NCI-H69 (cell line): Measurements from ENCODE around the gene BAX.
"Not testable (repeated sequence)": the region's sequence is repeated elsewhere in the genome, so short reads cannot be mapped to it uniquely, and the experiment has no call there.

Experiments used
- DNase-seq: peaks from one replicate; lab custom pipeline; 2025; lab: John Stamatoyannopoulos, UW

Gene BAX

DNA sequence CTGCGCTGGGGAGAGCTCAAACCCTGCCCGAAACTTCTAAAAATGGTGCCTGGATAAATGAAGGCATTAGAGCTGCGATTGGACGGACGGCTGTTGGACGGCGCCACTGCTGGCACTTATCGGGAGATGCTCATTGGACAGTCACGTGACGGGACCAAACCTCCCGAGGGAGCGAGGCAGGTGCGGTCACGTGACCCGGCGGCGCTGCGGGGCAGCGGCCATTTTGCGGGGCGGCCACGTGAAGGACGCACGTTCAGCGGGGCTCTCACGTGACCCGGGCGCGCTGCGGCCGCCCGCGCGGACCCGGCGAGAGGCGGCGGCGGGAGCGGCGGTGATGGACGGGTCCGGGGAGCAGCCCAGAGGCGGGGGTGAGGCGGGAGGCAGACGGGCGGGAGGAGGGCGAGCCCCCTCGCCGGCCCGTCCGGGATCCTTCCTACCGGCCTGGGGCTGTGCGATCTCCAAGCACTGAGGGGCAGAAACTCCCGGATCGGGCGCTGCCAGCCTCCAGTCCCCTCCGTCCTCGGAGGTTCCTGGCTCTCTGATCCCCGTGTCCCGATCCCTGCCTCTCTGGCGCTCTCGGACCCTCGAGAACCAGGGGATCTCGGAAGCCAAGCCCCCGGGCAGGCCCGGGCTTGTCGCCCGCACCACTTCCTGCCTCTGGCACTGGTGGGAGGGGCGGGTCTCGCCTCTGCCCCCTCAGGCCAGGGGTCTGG lies at the start of gene BAX:
BAX (plus strand) TSS at position 281 of the 713 bp plus-strand sequence; CDS start at position 335, 54 bp downstream.
- DNase-seq = peak; percentile 99

DNA sequence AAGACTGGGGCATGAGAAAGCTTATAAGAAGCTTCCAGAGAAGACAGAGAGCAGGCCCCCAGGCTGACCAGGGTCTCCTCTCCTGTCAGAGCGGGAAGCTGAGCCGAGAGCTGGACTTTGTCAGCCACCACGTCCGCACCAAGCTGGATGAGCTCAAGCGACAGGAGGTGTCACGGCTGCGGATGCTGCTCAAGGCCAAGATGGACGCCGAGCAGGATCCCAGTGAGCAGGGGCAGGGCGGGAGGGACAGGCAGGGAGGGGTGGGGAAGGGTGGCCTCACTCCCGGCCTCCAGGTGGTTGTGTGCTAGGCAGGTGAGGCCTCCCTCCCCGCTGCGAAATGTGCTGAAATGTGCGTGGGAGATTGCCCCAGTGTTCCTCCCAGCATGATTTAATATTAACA lies 49.0 kb upstream of the BAX start:
- DNase-seq = no peak

DNA sequence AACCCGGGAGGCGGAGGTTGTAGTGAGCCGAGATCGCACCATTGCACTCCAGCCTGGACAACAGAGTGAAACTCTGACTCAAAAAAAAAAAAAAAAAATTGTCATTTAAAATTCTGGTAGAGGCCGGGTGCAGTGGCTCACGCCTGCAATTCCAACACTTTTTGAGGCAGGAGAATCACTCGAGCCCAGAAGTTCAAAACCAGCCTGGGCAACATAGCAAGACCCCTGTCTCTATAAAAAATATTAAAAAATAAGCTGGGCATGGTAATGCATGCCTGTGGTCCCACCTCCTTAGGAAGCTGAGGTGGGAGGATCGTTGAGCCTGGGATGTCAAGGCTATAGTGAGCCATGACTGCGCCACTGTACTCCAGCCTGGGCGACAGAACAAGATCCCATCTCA lies 48.4 kb upstream of the BAX start:
- DNase-seq = no peak

DNA sequence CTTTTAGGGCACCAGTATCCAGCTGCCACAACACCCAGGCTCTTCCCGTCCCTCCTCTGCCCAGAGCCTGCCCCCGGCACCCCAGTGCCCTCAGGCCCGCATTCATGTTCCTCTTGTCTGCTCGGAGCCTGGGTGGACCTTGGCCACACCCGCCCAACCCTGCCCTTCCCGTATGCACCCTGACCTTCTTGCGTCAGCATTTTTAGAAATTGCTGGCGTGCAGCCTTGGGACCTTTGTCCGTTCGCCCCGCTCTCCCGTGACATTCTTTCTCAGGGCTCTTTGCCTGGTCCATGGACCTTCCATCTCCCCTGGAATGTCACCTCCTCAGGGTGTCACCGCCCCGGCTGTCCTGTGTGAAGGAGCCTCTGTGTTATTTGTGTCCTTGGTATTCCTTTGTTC lies 47.0 kb upstream of the BAX start:
- no peak for DNase-seq

DNA sequence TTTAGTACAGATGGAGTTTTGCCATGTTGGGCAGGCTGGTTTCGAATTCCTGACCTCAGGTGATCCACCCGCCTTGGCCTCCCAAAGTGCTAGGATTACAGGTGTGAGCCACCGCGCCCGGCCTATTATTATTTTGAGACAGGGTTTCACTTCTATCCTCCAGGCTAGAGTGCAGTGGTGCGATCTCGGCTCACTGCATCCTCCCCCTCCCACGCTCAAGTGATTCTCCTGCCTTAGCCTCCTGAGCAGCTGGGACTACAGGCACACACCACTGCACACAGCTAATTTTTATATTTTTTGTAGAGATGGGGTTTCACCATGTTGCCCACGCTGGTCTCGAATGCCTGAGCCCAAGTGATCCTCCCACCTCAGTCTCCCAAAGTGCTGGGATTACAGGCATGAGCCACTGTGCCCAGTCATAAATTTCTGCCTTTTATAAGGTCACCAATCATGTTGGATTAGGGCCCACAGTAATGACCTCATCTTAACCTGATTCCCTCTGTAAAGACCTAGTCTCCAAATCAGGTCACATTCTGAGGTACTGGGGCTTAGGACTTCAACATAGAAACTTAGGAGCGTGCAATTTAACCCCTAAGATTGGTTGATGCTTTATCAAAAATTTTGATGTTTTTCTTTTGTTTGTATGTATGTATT lies 45.1 kb upstream of the BAX start:
- DNase-seq = not testable (repeated sequence)

DNA sequence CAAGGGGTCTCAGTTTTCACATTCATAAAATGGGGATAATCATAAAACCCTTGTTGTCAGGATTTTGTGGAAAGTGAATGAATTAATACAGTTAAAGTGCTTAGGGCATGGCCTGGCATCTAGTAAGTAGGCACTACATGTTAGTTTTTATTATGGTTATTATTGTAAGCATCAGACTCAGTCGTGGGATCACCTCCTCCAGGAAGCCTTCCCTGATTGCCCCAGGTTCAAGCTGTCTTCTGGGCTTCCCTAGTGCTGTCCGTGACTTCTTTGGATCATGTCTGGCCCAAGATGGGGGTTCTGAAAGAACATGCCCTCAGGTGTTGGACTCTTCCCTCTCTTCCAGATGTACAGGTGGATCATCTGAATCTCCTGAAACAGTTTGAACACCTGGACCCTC lies 43.9 kb upstream of the BAX start:
- no peak for DNase-seq

DNA sequence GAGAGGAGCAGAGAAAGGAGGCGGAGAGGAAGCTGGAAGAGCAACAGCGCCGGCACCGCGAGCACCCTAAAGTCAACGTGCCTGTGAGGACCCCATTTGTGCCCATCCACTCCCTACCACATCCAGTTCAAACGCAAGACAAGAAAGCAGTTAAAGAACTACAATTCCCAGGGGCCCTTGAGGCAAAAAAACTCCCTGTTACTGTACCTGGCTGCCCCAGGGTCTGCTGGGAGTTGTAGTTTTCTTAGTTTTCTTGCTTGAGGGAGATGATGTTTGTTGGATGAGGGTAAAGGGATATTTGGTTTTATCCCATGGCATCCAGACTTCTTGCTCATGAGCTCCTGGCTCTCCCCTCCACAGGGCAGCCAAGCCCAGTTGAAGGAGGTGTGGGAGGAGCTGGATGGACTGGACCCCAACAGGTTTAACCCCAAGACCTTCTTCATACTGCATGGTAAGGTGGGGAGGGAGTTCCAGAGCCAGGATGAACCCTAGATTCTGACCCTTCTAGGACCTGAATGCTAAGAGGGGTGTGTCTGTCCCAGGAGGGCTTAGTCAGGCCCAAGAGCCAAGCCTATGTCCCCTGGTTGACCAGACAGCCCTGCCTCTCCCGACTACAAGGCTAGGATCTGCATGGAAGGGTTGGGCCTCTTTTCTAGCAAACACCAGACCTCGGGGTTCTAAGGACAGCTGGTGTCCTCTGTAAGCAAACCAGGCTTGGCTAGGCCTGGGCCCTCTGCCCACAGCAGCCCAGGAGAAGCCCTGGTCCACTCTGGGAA lies 41.4 kb upstream of the BAX start:
- no peak for DNase-seq

DNA sequence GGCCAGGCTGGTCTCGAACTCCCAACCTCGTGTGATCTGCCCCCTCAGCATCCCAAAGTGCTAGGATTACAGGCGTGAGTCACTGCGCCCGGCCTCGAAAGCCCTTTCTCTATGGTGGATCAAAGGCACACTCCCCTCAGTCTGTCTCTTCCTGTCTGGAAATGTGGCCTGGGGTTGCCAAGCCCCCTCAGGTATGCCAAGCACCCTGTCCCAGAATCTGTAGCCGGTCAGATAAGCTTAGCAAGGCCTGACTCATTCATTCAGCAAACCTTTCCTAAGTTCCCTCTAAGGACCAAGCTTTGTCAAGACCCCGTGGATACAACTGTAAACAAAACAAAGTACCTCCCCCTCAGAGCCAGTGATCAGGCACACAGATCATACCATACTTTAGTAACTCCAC lies 40.5 kb upstream of the BAX start:
- no peak for DNase-seq

DNA sequence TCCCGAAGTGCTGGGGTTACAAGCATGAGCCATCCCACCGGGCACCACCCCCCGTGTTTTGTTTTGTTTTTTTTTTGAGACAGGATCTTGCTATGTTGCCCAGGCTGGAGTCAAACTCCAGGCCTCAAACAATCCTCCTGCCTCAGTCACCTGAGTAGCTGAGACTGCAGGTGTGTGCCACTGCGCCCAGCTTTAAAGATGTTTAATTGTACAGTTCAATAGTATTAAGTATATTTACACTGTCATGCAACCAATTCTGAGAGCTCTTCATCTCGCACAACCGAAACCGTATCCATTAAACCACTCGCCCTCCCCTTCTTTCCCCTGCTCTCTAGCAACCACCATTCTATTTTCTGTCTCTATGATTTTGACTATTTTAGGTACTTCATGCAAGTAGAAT lies 38.9 kb upstream of the BAX start:
- DNase-seq = no peak

DNA sequence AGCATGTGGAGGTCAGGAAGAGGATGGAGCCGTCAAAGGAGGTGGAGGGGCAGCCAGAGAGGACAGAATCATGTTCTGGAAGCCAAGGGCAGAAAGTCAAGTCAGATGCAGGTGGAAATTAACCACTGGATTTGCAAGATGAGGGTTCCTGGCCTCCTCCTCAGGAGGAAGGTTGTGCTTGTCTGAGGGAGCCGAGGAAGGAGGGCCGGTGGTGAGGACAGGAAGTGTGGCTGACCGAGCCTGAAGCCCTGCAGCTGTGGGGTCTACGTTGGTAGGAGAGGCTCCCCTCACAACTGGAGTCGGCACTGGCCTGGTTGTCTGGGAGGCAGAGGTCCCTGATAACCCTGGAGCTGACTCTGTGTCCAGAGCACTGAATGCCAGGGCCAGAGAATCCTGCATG lies 36.6 kb upstream of the BAX start:
- no peak for DNase-seq

DNA sequence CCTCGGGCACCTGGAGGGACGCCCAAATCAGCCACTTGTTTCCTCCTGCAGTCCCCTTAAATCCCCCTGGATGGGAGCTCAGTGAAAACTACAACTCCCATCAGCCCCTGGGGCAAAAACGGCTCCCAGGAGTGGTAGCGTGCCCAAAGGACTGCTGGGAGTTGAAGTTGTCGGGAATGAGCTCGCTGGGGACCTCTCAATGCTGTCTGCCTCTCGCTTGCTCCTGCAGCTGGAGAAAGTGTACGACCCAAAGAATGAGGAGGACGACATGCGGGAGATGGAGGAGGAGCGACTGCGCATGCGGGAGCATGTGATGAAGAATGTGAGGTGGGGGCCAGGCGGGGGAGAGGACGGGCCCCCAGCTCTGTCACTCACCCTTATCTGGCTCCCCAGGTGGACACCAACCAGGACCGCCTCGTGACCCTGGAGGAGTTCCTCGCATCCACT lies 35.9 kb upstream of the BAX start:
- peak; percentile 33 for DNase-seq

DNA sequence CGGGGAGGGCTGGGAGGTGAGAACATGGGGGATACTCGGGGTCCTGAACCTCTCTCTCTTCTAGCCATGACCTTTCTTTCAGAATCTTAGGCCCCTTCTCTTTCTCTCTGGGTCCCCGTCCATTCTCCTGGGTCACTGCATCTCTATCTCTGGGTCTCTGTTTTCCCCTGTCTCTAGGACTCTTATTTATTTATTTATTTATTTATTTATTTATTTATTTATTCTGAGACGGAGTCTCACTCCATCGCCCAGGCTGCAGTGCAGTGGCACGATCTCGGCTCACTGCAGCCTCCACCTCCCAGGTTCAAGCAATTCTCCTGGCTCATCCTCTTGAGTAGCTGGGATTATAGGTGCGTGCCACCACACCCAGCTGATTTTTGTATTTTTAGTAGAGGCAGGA lies 35.4 kb upstream of the BAX start:
- DNase-seq = not testable (repeated sequence)

DNA sequence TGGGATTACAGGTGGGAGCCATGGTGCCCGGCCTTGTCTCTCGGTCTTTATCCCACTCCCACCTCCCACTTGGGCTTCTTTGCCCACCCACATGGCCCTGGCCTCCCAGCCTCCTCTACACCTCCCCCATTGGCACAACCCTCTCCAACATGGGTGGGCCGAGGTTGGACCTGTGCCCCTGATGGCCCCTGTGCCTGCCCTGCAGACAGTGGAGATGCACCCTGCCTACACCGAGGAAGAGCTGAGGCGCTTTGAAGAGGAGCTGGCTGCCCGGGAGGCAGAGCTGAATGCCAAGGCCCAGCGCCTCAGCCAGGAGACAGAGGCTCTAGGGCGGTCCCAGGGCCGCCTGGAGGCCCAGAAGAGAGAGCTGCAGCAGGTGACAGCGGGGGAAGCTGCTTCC lies 33.7 kb upstream of the BAX start:
- DNase-seq = no peak

DNA sequence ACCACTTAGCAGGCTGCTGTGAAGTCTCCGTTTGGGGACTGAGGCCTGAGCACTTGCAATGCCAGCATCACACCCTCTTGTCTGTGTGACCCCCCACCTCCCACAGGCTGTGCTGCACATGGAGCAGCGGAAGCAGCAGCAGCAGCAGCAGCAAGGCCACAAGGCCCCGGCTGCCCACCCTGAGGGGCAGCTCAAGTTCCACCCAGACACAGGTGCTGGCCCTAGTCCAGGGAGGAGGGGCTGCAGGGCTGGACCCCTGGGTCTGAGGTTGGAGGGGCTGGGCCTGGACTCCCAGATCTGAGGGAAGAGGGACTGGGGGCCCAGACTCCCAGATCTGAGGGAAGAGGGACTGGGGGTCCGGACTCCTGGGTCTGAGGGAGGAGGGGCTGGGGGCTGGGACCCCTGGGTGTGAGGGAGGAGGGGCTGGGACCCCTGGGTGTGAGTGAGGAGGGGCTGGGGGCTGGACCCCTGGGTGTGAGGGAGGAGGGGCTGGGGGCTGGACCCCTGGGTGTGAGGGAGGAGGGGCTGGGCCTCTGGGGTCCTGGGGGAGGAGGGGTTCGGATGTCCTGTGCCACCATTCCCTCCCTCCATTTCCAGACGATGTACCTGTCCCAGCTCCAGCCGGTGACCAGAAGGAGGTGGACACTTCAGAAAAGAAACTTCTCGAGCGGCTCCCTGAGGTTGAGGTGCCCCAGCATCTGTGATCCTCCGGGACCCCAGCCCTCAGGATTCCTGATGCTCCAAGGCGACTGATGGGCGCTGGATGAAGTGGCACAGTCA lies 32.8 kb upstream of the BAX start:
- no peak for DNase-seq

DNA sequence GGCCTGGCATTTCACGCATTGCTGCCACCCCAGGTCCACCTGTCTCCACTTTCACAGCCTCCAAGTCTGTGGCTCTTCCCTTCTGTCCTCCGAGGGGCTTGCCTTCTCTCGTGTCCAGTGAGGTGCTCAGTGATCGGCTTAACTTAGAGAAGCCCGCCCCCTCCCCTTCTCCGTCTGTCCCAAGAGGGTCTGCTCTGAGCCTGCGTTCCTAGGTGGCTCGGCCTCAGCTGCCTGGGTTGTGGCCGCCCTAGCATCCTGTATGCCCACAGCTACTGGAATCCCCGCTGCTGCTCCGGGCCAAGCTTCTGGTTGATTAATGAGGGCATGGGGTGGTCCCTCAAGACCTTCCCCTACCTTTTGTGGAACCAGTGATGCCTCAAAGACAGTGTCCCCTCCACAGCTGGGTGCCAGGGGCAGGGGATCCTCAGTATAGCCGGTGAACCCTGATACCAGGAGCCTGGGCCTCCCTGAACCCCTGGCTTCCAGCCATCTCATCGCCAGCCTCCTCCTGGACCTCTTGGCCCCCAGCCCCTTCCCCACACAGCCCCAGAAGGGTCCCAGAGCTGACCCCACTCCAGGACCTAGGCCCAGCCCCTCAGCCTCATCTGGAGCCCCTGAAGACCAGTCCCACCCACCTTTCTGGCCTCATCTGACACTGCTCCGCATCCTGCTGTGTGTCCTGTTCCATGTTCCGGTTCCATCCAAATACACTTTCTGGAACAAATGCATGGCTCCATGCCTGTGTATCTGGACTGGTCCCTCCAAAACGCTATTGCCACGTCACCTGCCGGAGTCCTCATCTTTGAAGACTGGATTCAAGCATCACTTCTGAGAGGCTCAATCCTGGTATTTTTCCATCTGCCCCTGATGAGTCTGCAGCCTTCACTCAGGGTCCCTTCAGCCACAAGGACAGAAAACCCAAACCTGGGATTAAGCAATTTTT lies 31.9 kb upstream of the BAX start:
- no peak for DNase-seq

DNA sequence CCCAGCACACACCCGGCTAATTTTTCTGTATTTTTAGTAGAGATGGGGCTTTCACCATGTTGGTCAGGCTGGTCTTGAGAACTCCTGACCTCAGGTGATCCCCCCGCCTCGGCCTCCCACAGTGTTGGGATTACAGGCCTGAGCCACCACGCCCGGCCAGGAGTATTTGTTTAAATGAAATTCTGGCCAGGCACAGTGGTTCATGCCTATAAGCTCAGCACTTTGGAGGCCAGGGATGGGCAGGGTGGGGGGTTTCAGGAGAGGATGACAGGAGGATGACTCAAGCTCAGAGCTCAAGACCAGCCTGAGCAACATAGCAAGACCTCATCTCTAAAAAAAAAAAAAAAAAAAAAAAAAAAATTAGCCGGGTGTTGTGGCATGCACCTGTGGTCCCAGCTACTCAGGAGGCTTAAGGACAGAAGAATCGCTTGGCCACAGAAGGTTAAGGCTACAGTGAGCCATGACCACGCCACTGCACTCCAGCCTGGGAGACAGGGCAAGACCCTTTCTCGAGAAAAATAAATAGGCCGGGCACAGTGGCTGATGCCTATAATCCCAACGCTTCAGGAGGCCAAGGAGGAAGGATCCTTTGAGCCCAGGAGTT lies 29.3 kb upstream of the BAX start:
- no peak for DNase-seq

DNA sequence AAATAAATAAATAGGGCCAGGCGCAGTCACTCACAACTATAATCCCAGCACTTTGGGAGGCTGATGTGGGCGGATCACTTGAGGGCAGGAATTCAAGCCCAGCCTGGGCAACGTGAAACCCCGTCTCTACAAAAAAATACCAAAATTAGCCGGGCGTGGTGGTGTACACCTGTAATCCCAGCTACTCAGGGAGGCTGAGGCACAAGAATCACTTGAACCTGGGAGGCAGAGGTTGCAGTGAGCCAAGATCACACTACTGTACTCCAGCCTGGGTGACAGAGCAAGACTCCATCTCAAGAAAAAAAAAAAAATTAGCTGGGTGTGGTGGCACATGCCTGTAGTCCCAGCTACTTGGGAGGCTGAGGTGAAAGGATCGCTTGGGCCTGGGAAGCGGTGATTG lies 28.8 kb upstream of the BAX start:
- DNase-seq = not testable (repeated sequence)

DNA sequence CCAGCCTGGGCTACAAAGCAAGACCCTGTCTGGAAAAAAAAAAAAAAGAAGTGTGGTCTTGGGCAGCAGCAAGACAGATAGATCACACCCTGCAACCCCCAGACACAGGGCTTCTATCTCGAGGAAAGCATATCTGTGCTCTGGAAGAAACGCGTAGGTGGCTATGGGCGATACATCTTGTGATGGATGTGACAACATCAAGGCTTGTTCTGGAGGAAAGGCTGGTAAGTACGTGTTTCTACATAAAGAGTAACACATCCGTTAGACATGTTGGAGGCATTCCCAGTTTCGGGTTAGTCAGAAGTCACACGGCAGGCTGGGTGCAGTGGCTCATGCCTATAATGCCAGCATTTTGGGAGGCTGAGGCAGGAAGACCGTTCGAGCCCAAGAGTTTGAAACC lies 27.8 kb upstream of the BAX start:
- DNase-seq = peak; percentile 49

DNA sequence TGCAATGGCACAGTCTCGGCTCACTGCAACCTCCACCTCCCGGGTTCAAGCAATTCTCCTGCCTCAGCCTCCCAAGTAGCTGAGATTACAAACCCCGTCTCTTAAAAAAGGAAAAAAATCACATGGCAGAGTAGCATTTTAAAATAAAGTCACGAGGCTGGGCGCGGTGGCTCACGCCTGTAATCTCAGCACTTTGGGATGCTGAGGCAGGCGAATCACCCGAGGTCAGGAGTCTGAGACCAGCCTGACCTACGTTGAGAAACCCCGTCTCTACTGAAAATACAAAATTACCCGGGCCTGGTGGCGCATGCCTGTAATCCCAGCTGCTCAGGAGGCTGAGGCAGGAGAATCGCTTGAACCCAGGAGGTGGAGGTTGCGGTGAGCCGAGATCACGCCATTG lies 27.0 kb upstream of the BAX start:
- not testable (repeated sequence) for DNase-seq

DNA sequence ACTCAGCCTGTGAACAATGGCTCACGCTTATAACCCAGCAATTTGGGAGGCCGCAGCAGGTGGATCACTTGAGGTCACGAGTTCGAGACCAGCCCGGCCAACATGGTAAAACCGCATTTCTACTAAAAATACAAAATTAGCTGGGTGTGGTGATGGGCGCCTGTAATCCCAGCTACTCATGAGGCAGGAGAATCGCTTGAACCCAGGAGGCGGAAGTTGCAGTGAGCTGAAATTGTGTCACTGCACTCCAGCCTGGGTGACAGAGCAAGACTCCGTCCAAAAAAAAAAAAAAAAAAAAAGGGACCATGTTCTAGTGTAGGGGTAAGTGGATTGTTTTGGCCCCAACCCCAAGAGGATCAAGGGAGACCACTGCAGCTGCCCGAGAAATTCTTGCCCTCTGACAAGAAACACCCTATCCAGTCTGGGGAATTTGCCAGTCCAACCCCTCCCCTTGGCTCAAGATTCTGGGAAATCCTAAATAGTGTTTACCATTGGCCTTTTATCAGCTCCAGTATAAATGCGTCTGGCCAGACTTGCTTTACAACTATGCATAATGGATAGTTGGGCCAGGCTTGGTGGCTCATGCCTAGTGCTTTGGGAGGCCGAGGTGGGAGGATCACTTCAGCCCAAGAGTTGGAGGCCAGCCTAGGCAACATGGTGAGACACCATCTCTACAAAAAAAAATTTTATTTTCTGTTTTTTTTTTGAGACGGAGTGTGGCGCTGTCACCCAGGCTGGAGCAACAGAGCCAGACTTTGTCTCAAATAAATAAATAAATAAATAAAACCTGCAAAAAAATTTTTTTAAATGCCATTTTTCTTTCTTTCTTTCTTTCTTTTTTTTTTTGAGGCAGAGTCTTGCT lies 26.3 kb upstream of the BAX start:
- DNase-seq = no peak
